Panc1 (cell line): ENCODE data around the gene GANC. TPM values are rescaled to one million over a fixed set of nuclear protein-coding genes. Genes with fewer than 3 reads are reported as not detected.

ENCODE experiments used
- ATAC-seq: fragments of 200-7000 bp; cut with Tn5 transposase; 2 replicates; pipeline ENCODE4 v1.9.1; 2020; ENCODE audit warnings: mild to moderate bottlenecking, moderate library complexity
- BruUV-seq: library from RNA; stranded (reverse); fragments of 400-500 nt; replicated peaks from 2 replicates; lab custom pipeline; 2021; lab: Mats Ljungman, UMichigan
- CTCF ChIA-PET: fragments of 300-600 bp; sonication (Branson Sonifier 250); formaldehyde crosslinking; loops from one replicate; lab custom pipeline; 2022; ENCODE audit warnings: antibody characterized with exemption; lab: Charles Lee
- POLR2A ChIA-PET: fragments of 300-600 bp; sonication (Branson Sonifier 250); formaldehyde crosslinking; loops from one replicate; lab custom pipeline; 2022; ENCODE audit warnings: antibody characterized with exemption; lab: Charles Lee
- DNase-seq: peaks from one replicate; pipeline ENCODE4 v3.0.0-alpha.2; 2010; ENCODE audit warnings: low read depth, low spot score
- H3K27ac ChIP-seq: 2 replicates; pipeline ENCODE4 v1.5.1; 2011; ENCODE audit warnings: mild to moderate bottlenecking, low read length, inconsistent platforms
- H3K27me3 ChIP-seq: fragments of 200-500 bp; sonication (Bioruptor generic); 2 replicates; pipeline ENCODE4 v1.6.0; 2014; ENCODE audit warnings: low read length, inconsistent platforms; ENCODE audit not compliant: control insufficient read depth, insufficient read depth
- H3K36me3 ChIP-seq: fragments of 200-500 bp; sonication (Bioruptor generic); 2 replicates; pipeline ENCODE4 v1.5.1; 2014; ENCODE audit warnings: inconsistent platforms, mild to moderate bottlenecking, low read length, moderate library complexity; ENCODE audit not compliant: control insufficient read depth, insufficient read depth
- H3K4me1 ChIP-seq: 2 replicates; pipeline ENCODE4 v1.5.1; 2011; ENCODE audit warnings: inconsistent platforms, mild to moderate bottlenecking, low read length, moderate library complexity; ENCODE audit not compliant: control insufficient read depth, insufficient read depth
- H3K4me3 ChIP-seq, 2 experiments: 2 replicates each; pipeline ENCODE4 v1.5.1; 2011 to 2012; ENCODE audit warnings: low read depth in 2 of 2, low read length in 2 of 2, mild to moderate bottlenecking in 2 of 2, inconsistent platforms in 1 of 2, moderate library complexity in 1 of 2
- H3K9me3 ChIP-seq: fragments of 200-500 bp; sonication (Bioruptor generic); 2 replicates; pipeline ENCODE4 v1.5.1; 2014; ENCODE audit warnings: low read depth, mild to moderate bottlenecking, inconsistent platforms, low read length, moderate library complexity; ENCODE audit not compliant: control insufficient read depth, insufficient read depth
- POLR2AphosphoS5 ChIP-seq: IDR thresholded peaks from 2 replicates; pipeline ENCODE4 v1.6.1; 2012; ENCODE audit warnings: mild to moderate bottlenecking, low read depth, low read length, moderate library complexity
- SIN3A ChIP-seq: IDR thresholded peaks from 2 replicates; pipeline ENCODE4 v1.6.1; 2012; ENCODE audit warnings: low read depth, mild to moderate bottlenecking, low read length, moderate library complexity, borderline replicate concordance; ENCODE audit not compliant: insufficient read depth
- TCF7L2 ChIP-seq: IDR thresholded peaks from 2 replicates; pipeline ENCODE4 v1.6.1; 2011; ENCODE audit warnings: mild to moderate bottlenecking, low read depth, low read length, inconsistent platforms
- in situ Hi-C: cut with HindIII; loops from 2 replicates; pipeline ENCODE4 v1.10.0; 2016; ENCODE audit warnings: low sequenced_read_pairs, low pct_unique_long_range_greater_than_20kb
- intact Hi-C: fragments of 100-400 bp; cut with micrococcal nuclease; formaldehyde crosslinking; loops from one replicate; pipeline ENCODE4 v1.10.0; 2022; ENCODE audit not compliant: unreplicated experiment
- total RNA-seq: library from RNA; stranded (reverse); gene quantifications from one replicate; pipeline ENCODE4 v1.2.1, GENCODE V29; 2021; ENCODE audit not compliant: unreplicated experiment
- TF ChIP-seq, protein P1 (sequence below): fragments of 450-650 bp; IDR thresholded peaks from 2 replicates; pipeline ENCODE4 v1.5.1; 2017; ENCODE audit warnings: mild to moderate bottlenecking
- TF ChIP-seq, protein P2 (sequence below), 2 experiments: IDR thresholded peaks; 2 replicates each; pipeline ENCODE4 v1.6.1; 2011 to 2012; ENCODE audit warnings: low read depth in 2 of 2, control low read depth in 1 of 2, low read length in 1 of 2, mild to moderate bottlenecking in 1 of 2, moderate library complexity in 1 of 2; ENCODE audit not compliant: insufficient read depth in 1 of 2

Gene GANC
- total RNA-seq, 1 experiment from 2014 or later: 21.1 TPM

DNA sequence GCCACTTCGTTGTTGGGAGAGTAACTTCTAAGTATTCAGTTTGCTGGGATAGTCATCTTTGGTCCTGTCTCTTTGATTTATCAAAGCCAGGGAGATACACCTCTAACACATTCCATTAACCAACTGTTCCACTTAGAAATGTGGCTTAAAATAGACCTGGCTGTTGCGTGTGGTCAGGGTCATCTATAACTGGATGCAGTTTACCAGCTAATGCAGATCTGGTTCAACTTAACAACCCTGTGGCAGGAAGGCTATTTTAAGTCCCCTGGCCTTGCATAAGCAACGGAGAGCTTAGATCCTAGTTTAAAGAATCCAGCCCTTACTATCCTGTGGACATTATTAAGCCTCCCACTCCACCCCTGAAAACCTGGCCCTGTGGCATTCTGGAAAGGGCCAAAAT lies 58.2 kb downstream of the GANC start:
- no peak for DNase-seq
- H3K4me3 ChIP-seq: no peak overlapping the region
- in situ Hi-C loops: no loop called here
- no peaks in the 10 kb centered on the region for H3K36me3 ChIP-seq
- no peaks in the 10 kb centered on the region for H3K4me1 ChIP-seq
- intact Hi-C loops: no loop called here
- TF ChIP-seq SIN3A (no peak), POLR2AphosphoS5 (no peak), TCF7L2 (no peak)
- TF ChIP-seq, protein P1, sequence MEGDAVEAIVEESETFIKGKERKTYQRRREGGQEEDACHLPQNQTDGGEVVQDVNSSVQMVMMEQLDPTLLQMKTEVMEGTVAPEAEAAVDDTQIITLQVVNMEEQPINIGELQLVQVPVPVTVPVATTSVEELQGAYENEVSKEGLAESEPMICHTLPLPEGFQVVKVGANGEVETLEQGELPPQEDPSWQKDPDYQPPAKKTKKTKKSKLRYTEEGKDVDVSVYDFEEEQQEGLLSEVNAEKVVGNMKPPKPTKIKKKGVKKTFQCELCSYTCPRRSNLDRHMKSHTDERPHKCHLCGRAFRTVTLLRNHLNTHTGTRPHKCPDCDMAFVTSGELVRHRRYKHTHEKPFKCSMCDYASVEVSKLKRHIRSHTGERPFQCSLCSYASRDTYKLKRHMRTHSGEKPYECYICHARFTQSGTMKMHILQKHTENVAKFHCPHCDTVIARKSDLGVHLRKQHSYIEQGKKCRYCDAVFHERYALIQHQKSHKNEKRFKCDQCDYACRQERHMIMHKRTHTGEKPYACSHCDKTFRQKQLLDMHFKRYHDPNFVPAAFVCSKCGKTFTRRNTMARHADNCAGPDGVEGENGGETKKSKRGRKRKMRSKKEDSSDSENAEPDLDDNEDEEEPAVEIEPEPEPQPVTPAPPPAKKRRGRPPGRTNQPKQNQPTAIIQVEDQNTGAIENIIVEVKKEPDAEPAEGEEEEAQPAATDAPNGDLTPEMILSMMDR: no peak
- H3K9me3 ChIP-seq: peaks cover 4% of the 10 kb centered on the region; the same call in 1 of the 2 replicates
- CTCF ChIA-PET: interaction anchor here (0.5 kb wide), 1 partner anchor 781 kb away, joined by 6 read pairs; no protein-coding TSS in a partner anchor
- POLR2A ChIA-PET: no interaction called here
- H3K27me3 ChIP-seq: no peaks in the 10 kb centered on the region
- ATAC-seq: no peak
- no TSS peak for BruUV-seq
- no peak overlapping the region for H3K27ac ChIP-seq

DNA sequence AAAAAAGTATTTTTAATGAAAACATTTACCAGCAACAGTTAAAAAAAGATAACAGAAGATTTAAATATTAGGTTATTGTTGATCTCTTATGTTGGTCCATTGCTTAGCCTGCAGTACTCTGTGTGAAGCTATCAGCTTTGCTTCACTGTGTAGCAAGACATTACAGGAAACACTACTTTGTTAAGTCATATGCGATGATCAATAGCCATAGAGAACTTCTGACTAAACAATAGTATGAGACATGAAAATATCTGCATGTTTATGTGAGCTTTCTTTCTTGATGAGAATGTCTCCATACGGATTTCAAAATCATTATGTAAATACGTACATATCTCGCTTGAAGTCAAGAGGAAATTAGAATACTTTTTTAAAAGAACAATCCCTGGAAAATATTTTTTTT lies 59.3 kb downstream of the GANC start:
- Histone ChIP-seq H3K9me3 (peaks cover 4% of the 10 kb centered on the region; the same call in 1 of the 2 replicates), H3K4me3 (no peak overlapping the region), H3K4me1 (no peaks in the 10 kb centered on the region), H3K27me3 (no peaks in the 10 kb centered on the region), H3K27ac (no peak overlapping the region), H3K36me3 (no peaks in the 10 kb centered on the region)
- intact Hi-C loops: no loop called here
- ChIA-PET CTCF (no interaction called here), POLR2A (interaction anchor here (0.7 kb wide), 1 partner anchor 35 kb away, joined by 15 read pairs; no protein-coding TSS in a partner anchor)
- ATAC-seq (no peak), DNase-seq (no peak)
- no TSS peak for BruUV-seq
- TF ChIP-seq, protein P1: no peak
- TF ChIP-seq POLR2AphosphoS5 (no peak), SIN3A (no peak), TCF7L2 (no peak)
- TF ChIP-seq, protein P2, sequence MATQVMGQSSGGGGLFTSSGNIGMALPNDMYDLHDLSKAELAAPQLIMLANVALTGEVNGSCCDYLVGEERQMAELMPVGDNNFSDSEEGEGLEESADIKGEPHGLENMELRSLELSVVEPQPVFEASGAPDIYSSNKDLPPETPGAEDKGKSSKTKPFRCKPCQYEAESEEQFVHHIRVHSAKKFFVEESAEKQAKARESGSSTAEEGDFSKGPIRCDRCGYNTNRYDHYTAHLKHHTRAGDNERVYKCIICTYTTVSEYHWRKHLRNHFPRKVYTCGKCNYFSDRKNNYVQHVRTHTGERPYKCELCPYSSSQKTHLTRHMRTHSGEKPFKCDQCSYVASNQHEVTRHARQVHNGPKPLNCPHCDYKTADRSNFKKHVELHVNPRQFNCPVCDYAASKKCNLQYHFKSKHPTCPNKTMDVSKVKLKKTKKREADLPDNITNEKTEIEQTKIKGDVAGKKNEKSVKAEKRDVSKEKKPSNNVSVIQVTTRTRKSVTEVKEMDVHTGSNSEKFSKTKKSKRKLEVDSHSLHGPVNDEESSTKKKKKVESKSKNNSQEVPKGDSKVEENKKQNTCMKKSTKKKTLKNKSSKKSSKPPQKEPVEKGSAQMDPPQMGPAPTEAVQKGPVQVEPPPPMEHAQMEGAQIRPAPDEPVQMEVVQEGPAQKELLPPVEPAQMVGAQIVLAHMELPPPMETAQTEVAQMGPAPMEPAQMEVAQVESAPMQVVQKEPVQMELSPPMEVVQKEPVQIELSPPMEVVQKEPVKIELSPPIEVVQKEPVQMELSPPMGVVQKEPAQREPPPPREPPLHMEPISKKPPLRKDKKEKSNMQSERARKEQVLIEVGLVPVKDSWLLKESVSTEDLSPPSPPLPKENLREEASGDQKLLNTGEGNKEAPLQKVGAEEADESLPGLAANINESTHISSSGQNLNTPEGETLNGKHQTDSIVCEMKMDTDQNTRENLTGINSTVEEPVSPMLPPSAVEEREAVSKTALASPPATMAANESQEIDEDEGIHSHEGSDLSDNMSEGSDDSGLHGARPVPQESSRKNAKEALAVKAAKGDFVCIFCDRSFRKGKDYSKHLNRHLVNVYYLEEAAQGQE (IDR thresholded peaks at IDR 0.05; ENCODE audit: insufficient read depth in 1 of 2, low read depth in 2 of 2, low read length in 1 of 2): no peak
- in situ Hi-C loops: no loop called here
